Smooth muscle cell (in vitro differentiated cells): ENCODE measurements around the gene AFAP1. TPM values are rescaled to one million over a fixed set of nuclear protein-coding genes. Genes with fewer than 3 reads are reported as not detected.

Experiments used
- DNase-seq: peaks from one replicate; lab custom pipeline; 2025; ENCODE audit not compliant: unreplicated experiment; lab: John Stamatoyannopoulos, UW
- H2AFZ ChIP-seq: fragments of 200-600 bp; sonication (generic); 2 replicates; pipeline ENCODE4 v1.6.0; 2016; ENCODE audit warnings: antibody characterized with exemption, low read depth, mild to moderate bottlenecking
- H3F3A ChIP-seq: fragments of 200-600 bp; sonication (generic); 2 replicates; pipeline ENCODE4 v1.6.0; 2017; ENCODE audit warnings: antibody characterized with exemption, low read depth
- H3K27ac ChIP-seq: fragments of 200-600 bp; sonication (generic); 2 replicates; pipeline ENCODE4 v1.5.1; 2016; ENCODE audit warnings: low read depth, mild to moderate bottlenecking
- H3K27me3 ChIP-seq: fragments of 200-600 bp; sonication (generic); 2 replicates; pipeline ENCODE4 v1.6.1; 2016; ENCODE audit warnings: low read depth, mild to moderate bottlenecking
- H3K36me3 ChIP-seq: fragments of 200-600 bp; sonication (generic); 2 replicates; pipeline ENCODE4 v1.5.1; 2016; ENCODE audit warnings: low read depth
- H3K4me1 ChIP-seq: fragments of 200-600 bp; sonication (generic); 2 replicates; pipeline ENCODE4 v1.5.1; 2016; ENCODE audit warnings: low read depth
- H3K4me2 ChIP-seq: fragments of 200-600 bp; sonication (generic); 2 replicates; pipeline ENCODE4 v1.6.0; 2016; ENCODE audit warnings: mild to moderate bottlenecking
- H3K4me3 ChIP-seq: fragments of 200-600 bp; sonication (generic); 2 replicates; pipeline ENCODE4 v1.5.1; 2016; ENCODE audit warnings: mild to moderate bottlenecking
- H3K79me2 ChIP-seq: fragments of 200-600 bp; sonication (generic); 2 replicates; pipeline ENCODE4 v1.6.0; 2016; ENCODE audit warnings: low read depth, mild to moderate bottlenecking
- H3K9ac ChIP-seq: fragments of 200-600 bp; sonication (generic); 2 replicates; pipeline ENCODE4 v1.6.0; 2016; ENCODE audit warnings: low read depth
- H3K9me3 ChIP-seq: fragments of 200-600 bp; sonication (generic); replicated peaks from 2 replicates; pipeline ENCODE4 v1.5.1; 2016; ENCODE audit warnings: low read depth
- H4K20me1 ChIP-seq: fragments of 200-600 bp; sonication (generic); 2 replicates; pipeline ENCODE4 v1.6.0; 2016; ENCODE audit warnings: low read depth
- WGBS: methylation state at CpG from one replicate; pipeline ENCODE4 v1.1.7; 2016; ENCODE audit warnings: low lambda C conversion rate; 5-methylcytosine and 5-hydroxymethylcytosine counted together
- polyA plus RNA-seq: library from polyadenylated mRNA; unstranded; fragments of >200 nt; fragmentation: Nextera tagmentation; extraction: Ambion mirVana; gene quantifications from 2 replicates; pipeline ENCODE4 v1.2.1, GENCODE V29; 2016
- total RNA-seq: library from RNA; depleted of rRNA; stranded (reverse); fragments of >200 nt; gene quantifications from 2 replicates; pipeline ENCODE4 v1.2.3, GENCODE V29; 2014
- TF ChIP-seq, protein P1 (sequence below): fragments of 200-600 bp; sonication (generic); IDR thresholded peaks from 2 replicates; pipeline ENCODE4 v1.5.1; 2017; ENCODE audit warnings: borderline replicate concordance, mild to moderate bottlenecking, antibody characterized with exemption; ENCODE audit not compliant: insufficient read depth, poor library complexity, severe bottlenecking

AFAP1 gene
- total and polyA plus RNA-seq, 2 experiments from 2014 or later, result 12.6 to 24.8 TPM

DNA sequence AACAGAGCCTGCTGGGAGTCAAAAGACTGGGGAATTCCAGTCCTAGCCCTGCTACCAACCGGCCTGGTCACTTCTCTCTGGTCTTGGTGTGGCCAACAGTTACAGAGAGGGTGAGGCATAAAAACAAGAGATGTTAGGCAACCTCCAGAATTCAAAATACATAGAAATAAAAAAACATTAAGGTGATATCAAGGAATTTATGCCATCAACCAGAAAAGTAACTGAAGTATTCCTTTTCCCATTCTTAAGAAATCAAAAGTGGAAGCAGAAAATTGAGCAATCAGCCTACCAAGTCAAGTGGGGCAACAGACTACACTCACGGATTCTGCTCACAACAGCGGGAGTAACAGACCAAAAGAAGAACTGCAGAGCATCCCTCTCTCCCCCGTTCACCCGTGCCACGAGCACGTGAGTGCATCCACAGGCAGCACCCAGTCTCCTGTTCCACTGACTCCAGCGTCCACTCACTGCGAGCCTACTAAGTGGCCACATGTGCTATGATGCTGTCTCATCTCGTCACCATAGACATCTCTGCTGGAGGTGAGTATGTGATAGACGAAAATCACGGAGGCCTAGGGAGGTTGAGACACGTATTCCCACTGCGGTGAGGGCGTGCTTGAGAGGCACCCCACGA is 29.3 kb downstream of the AFAP1 start:
- H3K9me3 ChIP-seq, result no peaks in the 10 kb centered on the region
- peaks cover 43% of the 10 kb centered on the region for H4K20me1 ChIP-seq
- 74% methylated on average over 16 of the region's 16 CpGs for WGBS
- peak overlapping the region; percentile 22 for H2AFZ ChIP-seq
- TF ChIP-seq, protein P1, sequence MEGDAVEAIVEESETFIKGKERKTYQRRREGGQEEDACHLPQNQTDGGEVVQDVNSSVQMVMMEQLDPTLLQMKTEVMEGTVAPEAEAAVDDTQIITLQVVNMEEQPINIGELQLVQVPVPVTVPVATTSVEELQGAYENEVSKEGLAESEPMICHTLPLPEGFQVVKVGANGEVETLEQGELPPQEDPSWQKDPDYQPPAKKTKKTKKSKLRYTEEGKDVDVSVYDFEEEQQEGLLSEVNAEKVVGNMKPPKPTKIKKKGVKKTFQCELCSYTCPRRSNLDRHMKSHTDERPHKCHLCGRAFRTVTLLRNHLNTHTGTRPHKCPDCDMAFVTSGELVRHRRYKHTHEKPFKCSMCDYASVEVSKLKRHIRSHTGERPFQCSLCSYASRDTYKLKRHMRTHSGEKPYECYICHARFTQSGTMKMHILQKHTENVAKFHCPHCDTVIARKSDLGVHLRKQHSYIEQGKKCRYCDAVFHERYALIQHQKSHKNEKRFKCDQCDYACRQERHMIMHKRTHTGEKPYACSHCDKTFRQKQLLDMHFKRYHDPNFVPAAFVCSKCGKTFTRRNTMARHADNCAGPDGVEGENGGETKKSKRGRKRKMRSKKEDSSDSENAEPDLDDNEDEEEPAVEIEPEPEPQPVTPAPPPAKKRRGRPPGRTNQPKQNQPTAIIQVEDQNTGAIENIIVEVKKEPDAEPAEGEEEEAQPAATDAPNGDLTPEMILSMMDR, result no peak
- H3K4me1 ChIP-seq, result peaks cover 28% of the 10 kb centered on the region
- peak overlapping the region; percentile 52 for H3K9ac ChIP-seq
- no peak for DNase-seq
- H3F3A ChIP-seq, result peaks cover 22% of the 10 kb centered on the region
- H3K4me2 ChIP-seq, result peak overlapping the region; percentile 79
- H3K4me3 ChIP-seq, result no peak overlapping the region
- no peaks in the 10 kb centered on the region for H3K36me3 ChIP-seq
- no peaks in the 10 kb centered on the region for H3K27me3 ChIP-seq
- peaks cover 86% of the 10 kb centered on the region for H3K79me2 ChIP-seq
- H3K27ac ChIP-seq, result peak overlapping the region; percentile 87

DNA sequence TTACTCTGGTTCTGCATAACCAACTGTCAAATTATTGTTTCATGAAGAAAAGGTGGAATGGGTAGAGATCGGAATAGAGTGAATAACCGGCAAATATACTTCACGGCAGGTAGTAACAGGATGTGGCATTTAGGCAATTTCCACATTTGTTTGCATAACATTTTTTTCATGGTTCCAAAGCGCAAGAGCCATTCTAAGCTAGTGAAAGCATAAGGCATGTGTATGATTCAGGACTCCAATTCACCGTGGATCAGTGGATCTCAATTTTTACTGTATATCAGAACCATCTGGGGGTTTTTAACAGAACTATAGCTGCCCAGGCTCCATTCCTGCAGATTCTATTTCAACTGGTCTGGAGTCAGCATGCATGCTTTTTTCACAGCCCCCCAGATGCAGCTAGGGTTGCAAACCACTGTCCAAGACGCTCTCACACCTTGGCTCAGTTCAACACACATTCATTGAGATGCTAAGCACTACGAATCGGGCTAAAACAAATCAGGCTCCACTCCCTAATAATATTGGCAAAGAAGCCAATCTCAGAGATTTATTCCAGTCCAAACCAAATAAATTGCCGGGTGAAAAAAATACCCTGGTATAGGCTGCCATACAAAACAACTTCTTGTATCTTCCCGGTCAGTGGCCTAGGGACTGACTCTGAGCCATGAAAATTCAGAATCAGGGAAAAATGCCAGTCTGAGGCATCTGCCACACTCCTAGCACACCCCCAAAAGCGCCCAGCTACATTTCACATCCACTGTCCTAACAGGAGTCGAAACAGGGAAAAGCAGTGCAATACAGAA is 30.0 kb downstream of the AFAP1 start:
- Histone ChIP-seq H3K27ac (peak overlapping the region; percentile 87), H3K9me3 (no peaks in the 10 kb centered on the region), H2AFZ (no peak overlapping the region), H3K4me2 (peak overlapping the region; percentile 79), H3K36me3 (no peaks in the 10 kb centered on the region), H3K27me3 (no peaks in the 10 kb centered on the region), H4K20me1 (peaks cover 44% of the 10 kb centered on the region), H3K4me3 (no peak overlapping the region), H3F3A (peaks cover 28% of the 10 kb centered on the region), H3K4me1 (peaks cover 31% of the 10 kb centered on the region), H3K79me2 (peaks cover 82% of the 10 kb centered on the region), H3K9ac (no peak overlapping the region)
- TF ChIP-seq, protein P1, result no peak
- 89% methylated on average over 12 of the region's 12 CpGs for WGBS
- DNase-seq, result no peak

DNA sequence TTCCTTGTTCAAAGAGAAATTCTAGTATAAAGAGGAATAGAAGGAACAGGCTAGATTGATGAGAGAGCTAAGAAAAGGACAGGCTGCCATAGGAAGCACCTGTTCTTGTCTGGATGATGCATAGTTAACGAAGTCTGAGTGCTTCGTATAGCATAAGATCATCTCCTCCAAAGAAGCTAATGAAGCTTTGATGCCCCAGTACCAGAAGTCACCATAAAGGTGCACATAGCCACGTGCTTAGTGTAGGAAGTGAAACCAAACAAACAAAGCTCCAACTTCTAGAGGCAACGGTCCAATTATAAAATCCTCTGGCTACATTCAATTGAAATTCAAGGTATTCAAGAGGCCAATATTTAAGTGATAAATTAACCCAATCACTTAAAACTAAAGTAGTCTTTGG is 31.0 kb downstream of the AFAP1 start:
- H3K4me3 ChIP-seq, result no peak overlapping the region
- H3K36me3 ChIP-seq, result no peaks in the 10 kb centered on the region
- TF ChIP-seq, protein P1, result no peak
- peaks cover 82% of the 10 kb centered on the region for H3K79me2 ChIP-seq
- H3K4me1 ChIP-seq, result peaks cover 40% of the 10 kb centered on the region
- no peak overlapping the region for H3K9ac ChIP-seq
- WGBS, result 90% methylated on average over 4 of the region's 4 CpGs
- H3K27ac ChIP-seq, result no peak overlapping the region
- H2AFZ ChIP-seq, result no peak overlapping the region
- H4K20me1 ChIP-seq, result peaks cover 50% of the 10 kb centered on the region
- H3F3A ChIP-seq, result peaks cover 31% of the 10 kb centered on the region
- H3K4me2 ChIP-seq, result no peak overlapping the region
- DNase-seq, result no peak
- H3K9me3 ChIP-seq, result no peaks in the 10 kb centered on the region
- no peaks in the 10 kb centered on the region for H3K27me3 ChIP-seq
